Measurements from ENCODE around the gene PIPOX. TPM values are rescaled to one million over a fixed set of nuclear protein-coding genes. Genes with fewer than 3 reads are reported as not detected.

Gene PIPOX
- total and polyA plus RNA-seq, 9 of the 15 experiments (the other 6 are each of a cell fraction or from before 2014, with no cell fraction given) = 0.15 to 2.2 (median 0.58) TPM; not detected in 2

GRCh38 chr17:29078183-29079045, 35.5 kb downstream of the PIPOX start:
- CTCF ChIA-PET (ENCODE audit: low intra/inter-chr PET ratio) = no interaction called here
- DNase-seq (ENCODE audit: extremely low read depth in 1 of 4, low spot score in 3 of 4) = no peak
- H3K27ac ChIP-seq (ENCODE audit: extremely low read depth, low read depth, low read length) = no peak overlapping the region
- TF ChIP-seq PRMT5 (CRISPR knock-in tag; IDR thresholded peaks at IDR 0.05) = no peak
- TF ChIP-seq, protein P1, sequence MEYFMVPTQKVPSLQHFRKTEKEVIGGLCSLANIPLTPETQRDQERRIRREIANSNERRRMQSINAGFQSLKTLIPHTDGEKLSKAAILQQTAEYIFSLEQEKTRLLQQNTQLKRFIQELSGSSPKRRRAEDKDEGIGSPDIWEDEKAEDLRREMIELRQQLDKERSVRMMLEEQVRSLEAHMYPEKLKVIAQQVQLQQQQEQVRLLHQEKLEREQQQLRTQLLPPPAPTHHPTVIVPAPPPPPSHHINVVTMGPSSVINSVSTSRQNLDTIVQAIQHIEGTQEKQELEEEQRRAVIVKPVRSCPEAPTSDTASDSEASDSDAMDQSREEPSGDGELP (CRISPR knock-in tag; IDR thresholded peaks at IDR 0.05; ENCODE audit: borderline replicate concordance) = no peak
- TF ChIP-seq ATF7 (IDR thresholded peaks at IDR 0.05) = no peak
- TF ChIP-seq ZNF408 (CRISPR knock-in tag; IDR thresholded peaks at IDR 0.05; ENCODE audit: low read depth) = no peak
- TF ChIP-seq, protein P2, sequence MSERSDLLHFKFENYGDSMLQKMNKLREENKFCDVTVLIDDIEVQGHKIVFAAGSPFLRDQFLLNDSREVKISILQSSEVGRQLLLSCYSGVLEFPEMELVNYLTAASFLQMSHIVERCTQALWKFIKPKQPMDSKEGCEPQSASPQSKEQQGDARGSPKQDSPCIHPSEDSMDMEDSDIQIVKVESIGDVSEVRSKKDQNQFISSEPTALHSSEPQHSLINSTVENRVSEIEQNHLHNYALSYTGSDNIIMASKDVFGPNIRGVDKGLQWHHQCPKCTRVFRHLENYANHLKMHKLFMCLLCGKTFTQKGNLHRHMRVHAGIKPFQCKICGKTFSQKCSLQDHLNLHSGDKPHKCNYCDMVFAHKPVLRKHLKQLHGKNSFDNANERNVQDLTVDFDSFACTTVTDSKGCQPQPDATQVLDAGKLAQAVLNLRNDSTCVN (CRISPR knock-in tag; IDR thresholded peaks at IDR 0.05) = no peak
- TF ChIP-seq MTA3 (IDR thresholded peaks at IDR 0.05; ENCODE audit: borderline replicate concordance) = no peak
- no peak for TF ChIP-seq ZNF165 (CRISPR knock-in tag; IDR thresholded peaks at IDR 0.05; ENCODE audit: borderline replicate concordance)
- TF ChIP-seq ILK (tag; IDR thresholded peaks at IDR 0.05; ENCODE audit: borderline replicate concordance, low read depth) = no peak
- no peak for TF ChIP-seq TCF7 (IDR thresholded peaks at IDR 0.05; ENCODE audit: borderline replicate concordance)

More at GRCh38 chr17:29078183-29079045, 35.5 kb downstream of the PIPOX start:
- H3K9me3 ChIP-seq (replicated peaks; ENCODE audit: control insufficient read depth, insufficient read depth, low read depth, low read length) = no peaks in the 10 kb centered on the region
- peaks cover 38% of the 10 kb centered on the region; the same call in 2 of the 3 replicates for H3K36me3 ChIP-seq (ENCODE audit: control insufficient read depth, insufficient read depth, low read length)
- WGBS (ENCODE audit: insufficient coverage, low coverage, missing lambda C conversion rate) = 71% methylated on average over 9 of the region's 9 CpGs
- POLR2A ChIA-PET = interaction anchor here (0.6 to 2.3 kb wide), 7 partner anchors 9 to 264 kb away, joined by 3 to 7 read pairs (median 3); no protein-coding TSS in a partner anchor
- H3K9me1 ChIP-seq (ENCODE audit: control insufficient read depth, insufficient read depth, low read length) = no peaks in the 10 kb centered on the region
- H3K27me3 ChIP-seq (ENCODE audit: control insufficient read depth in 2 of 2, insufficient read depth in 2 of 2, low read length in 2 of 2) = no peaks in the 10 kb centered on the region
- BruUV-seq (replicated peaks) = no TSS peak
- 0 out of 5 replicates have a peak, but pooled peaks cover 0 to 2% of the 10 kb centered on the region in 2 experiments for H3K4me1 ChIP-seq (replicated peaks in 1 of 2; ENCODE audit: control insufficient read depth in 2 of 2, insufficient read depth in 2 of 2, low read length in 2 of 2)
- intact Hi-C loops (cut with micrococcal nuclease) (no loop called here), in situ Hi-C loops (cut with MboI) (no loop called here)
- no peak overlapping the region for H3K4me2 ChIP-seq (ENCODE audit: insufficient read depth, low read length)
- peaks cover 6% of the 10 kb centered on the region; the same call in 1 of the 2 replicates for H4K20me1 ChIP-seq (replicated peaks; ENCODE audit: control insufficient read depth, insufficient read depth, low read length)
- no peak overlapping the region for H2AFZ ChIP-seq (ENCODE audit: low read depth, low read length)
- ATAC-seq = no peak
- H3K4me3 ChIP-seq = no peak overlapping the region
- no peaks in the 10 kb centered on the region for H3K79me2 ChIP-seq (ENCODE audit: control insufficient read depth, insufficient read depth, low read length)
- no peak for FAIRE-seq
- no peak overlapping the region for H3K9ac ChIP-seq (ENCODE audit: insufficient read depth in 1 of 2, low read depth in 2 of 2, low read length in 2 of 2)

Data from K562 (cell line).